ENCODE results near the gene FZR1.

Gene FZR1

GRCh38 chr19:3507371-3508120, 1.4 kb downstream of the FZR1 start:
- peak overlapping the region; percentile 96 for H3K27ac ChIP-seq
- TF ChIP-seq CTCF (IDR thresholded peaks at IDR 0.05) (no peak), ZFX (IDR thresholded peaks at IDR 0.05; ENCODE audit: borderline replicate concordance) (no peak)

GRCh38 chr19:3508121-3508661, 2.1 kb downstream of the FZR1 start:
- peak overlapping the region; percentile 96; the same call in 1 of the 2 replicates for H3K27ac ChIP-seq

- no peak overlapping the region for H3K27ac ChIP-seq
- no peak for TF ChIP-seq ZFX (IDR thresholded peaks at IDR 0.05; ENCODE audit: borderline replicate concordance)
- TF ChIP-seq CTCF (IDR thresholded peaks at IDR 0.05) = no peak
Measured at GRCh38 chr19:3508771-3509535, 2.8 kb downstream of the FZR1 start.

- H3K27ac ChIP-seq = no peak overlapping the region
- no peak for TF ChIP-seq CTCF (IDR thresholded peaks at IDR 0.05)
- TF ChIP-seq ZFX (IDR thresholded peaks at IDR 0.05; ENCODE audit: borderline replicate concordance) = no peak
Measured at GRCh38 chr19:3509566-3509989, 3.5 kb downstream of the FZR1 start.

- no peak for TF ChIP-seq ZFX (IDR thresholded peaks at IDR 0.05; ENCODE audit: borderline replicate concordance)
- no peak overlapping the region for H3K27ac ChIP-seq
Measured at GRCh38 chr19:3510727-3511126, 4.6 kb downstream of the FZR1 start.

GRCh38 chr19:3511506-3512251, 5.6 kb downstream of the FZR1 start:
- H3K27ac ChIP-seq = no peak overlapping the region
- TF ChIP-seq CTCF (IDR thresholded peaks at IDR 0.05) (no peak), ZFX (IDR thresholded peaks at IDR 0.05; ENCODE audit: borderline replicate concordance) (no peak)

GRCh38 chr19:3512562-3513228, 6.6 kb downstream of the FZR1 start:
- no peak overlapping the region for H3K27ac ChIP-seq
- TF ChIP-seq CTCF (IDR thresholded peaks at IDR 0.05) = no peak
- TF ChIP-seq ZFX (IDR thresholded peaks at IDR 0.05; ENCODE audit: borderline replicate concordance) = no peak
